ENCODE measurements around the gene FUT3. TPM values are rescaled to one million over a fixed set of nuclear protein-coding genes. Genes with fewer than 3 reads are reported as not detected.
A peak's percentile ranks its signal among the peaks of the same experiment; 100 is the strongest.

The FUT3 gene
- total RNA-seq, 2 donors from 2014 or later = 1.3 TPM; not detected in 1

DNA sequence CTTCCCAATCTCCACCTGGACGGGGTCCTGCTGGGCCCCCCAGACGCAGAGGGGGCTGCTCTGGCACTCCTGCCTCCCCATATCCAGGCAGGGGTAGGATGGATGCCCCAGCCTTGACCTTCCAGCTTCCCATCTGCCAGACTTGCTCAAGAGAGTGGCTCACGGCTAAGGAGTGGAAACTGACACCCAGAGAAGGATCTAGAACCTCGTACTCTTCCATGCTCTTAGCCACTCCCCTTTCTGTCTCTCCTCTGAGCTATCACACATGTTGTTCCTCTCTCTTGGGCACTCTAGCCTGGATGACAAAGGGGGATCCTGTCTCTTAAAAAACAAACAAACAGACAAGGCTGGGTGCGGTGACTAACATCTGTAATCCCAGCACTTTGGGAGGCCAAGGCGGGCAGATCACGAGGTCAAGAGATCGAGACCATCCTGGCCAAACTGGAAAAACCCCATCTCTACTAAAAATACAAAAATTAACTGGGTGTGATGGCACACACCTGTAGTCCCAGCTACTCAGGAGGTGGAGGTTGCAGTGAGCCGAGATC is 31.2 kb upstream of the FUT3 start:
- WGBS, 2 experiments (ENCODE audit: insufficient coverage in 1 of 2, insufficient read length in 1 of 2) = 77 to 91% methylated on average over 4 to 9 of the region's 9 CpGs
- no peak overlapping the region for H3K27ac ChIP-seq (ENCODE audit: low read depth, low read length)
- H3K4me3 ChIP-seq (ENCODE audit: low read length) = no peak overlapping the region
- Mint-ChIP-seq H3K9me3 (no peaks in the 10 kb centered on the region), H3K36me3 (ENCODE audit: low read depth) (no peaks in the 10 kb centered on the region), H3K4me1 (peaks cover 10% of the 10 kb centered on the region), H3K27ac (no peak overlapping the region), H3K4me3 (no peak overlapping the region), H3K27me3 (ENCODE audit: insufficient read depth) (no peaks in the 10 kb centered on the region)
- no peak overlapping the region for H3K9ac ChIP-seq (ENCODE audit: extremely low read depth, low read length, poor library complexity, severe bottlenecking)
- no peaks in the 10 kb centered on the region for H3K27me3 ChIP-seq (ENCODE audit: control insufficient read depth, insufficient read depth, low read length, poor library complexity, severe bottlenecking)
- TF ChIP-seq, protein P1, sequence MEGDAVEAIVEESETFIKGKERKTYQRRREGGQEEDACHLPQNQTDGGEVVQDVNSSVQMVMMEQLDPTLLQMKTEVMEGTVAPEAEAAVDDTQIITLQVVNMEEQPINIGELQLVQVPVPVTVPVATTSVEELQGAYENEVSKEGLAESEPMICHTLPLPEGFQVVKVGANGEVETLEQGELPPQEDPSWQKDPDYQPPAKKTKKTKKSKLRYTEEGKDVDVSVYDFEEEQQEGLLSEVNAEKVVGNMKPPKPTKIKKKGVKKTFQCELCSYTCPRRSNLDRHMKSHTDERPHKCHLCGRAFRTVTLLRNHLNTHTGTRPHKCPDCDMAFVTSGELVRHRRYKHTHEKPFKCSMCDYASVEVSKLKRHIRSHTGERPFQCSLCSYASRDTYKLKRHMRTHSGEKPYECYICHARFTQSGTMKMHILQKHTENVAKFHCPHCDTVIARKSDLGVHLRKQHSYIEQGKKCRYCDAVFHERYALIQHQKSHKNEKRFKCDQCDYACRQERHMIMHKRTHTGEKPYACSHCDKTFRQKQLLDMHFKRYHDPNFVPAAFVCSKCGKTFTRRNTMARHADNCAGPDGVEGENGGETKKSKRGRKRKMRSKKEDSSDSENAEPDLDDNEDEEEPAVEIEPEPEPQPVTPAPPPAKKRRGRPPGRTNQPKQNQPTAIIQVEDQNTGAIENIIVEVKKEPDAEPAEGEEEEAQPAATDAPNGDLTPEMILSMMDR (conservative IDR thresholded peaks at IDR 0.05) = no peak
- H3K9me3 ChIP-seq (ENCODE audit: control insufficient read depth, low read length) = no peaks in the 10 kb centered on the region
- H3K4me1 ChIP-seq (ENCODE audit: control insufficient read depth, insufficient read depth, low read length) = no peaks in the 10 kb centered on the region
- H3K36me3 ChIP-seq (ENCODE audit: control insufficient read depth, insufficient read depth, low read length) = no peaks in the 10 kb centered on the region
- DNase-seq = no peak

DNA sequence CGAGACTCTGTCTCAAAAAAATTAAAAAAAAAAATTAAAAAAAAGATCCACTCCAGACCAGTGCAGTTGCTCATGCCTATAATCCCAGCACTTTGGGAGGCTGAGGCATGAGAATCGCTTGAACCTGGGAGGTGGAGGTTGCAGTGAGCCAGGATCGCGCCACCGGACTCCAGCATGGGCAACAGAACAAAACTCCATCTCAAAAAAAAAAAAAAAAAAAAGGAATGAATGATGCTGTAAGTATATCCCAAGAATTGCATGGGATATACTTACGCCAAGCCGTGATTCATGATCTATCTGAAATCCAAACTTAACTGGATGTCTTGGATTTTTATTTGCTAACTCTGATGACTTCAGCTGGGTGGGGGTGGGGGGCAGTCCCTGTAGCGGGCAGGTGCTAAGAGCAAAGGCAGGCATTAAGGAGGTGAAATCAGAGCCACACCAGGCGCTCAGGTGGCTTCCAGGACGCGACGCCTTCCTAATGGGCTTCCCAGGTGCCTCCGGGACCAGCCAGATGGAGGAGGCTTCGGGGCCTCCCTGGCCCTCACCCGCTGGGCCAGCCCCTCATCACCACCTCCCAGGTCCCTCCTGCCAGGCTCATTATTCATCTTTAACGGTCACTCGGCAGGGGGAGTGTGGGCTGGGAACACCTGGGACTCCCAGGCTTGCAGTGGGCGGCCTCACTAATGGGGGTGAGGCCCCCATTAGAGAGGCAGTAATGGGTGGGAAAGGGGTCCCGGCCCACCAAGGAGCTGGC is 30.5 kb upstream of the FUT3 start:
- TF ChIP-seq, protein P1 (conservative IDR thresholded peaks at IDR 0.05) = no peak
- Mint-ChIP-seq H3K4me3 (no peak overlapping the region), H3K36me3 (ENCODE audit: low read depth) (no peaks in the 10 kb centered on the region), H3K27me3 (ENCODE audit: insufficient read depth) (no peaks in the 10 kb centered on the region), H3K4me1 (peaks cover 10% of the 10 kb centered on the region), H3K27ac (no peak overlapping the region), H3K9me3 (no peaks in the 10 kb centered on the region)
- H3K4me3 ChIP-seq (ENCODE audit: low read length) = no peak overlapping the region
- H3K36me3 ChIP-seq (ENCODE audit: control insufficient read depth, insufficient read depth, low read length) = no peaks in the 10 kb centered on the region
- H3K27me3 ChIP-seq (ENCODE audit: control insufficient read depth, insufficient read depth, low read length, poor library complexity, severe bottlenecking) = no peaks in the 10 kb centered on the region
- no peaks in the 10 kb centered on the region for H3K4me1 ChIP-seq (ENCODE audit: control insufficient read depth, insufficient read depth, low read length)
- H3K27ac ChIP-seq (ENCODE audit: low read depth, low read length) = no peak overlapping the region
- DNase-seq = peak; percentile 63
- WGBS, 2 experiments (ENCODE audit: insufficient coverage in 1 of 2, insufficient read length in 1 of 2) = 82 to 88% methylated on average over 10 to 16 of the region's 19 CpGs
- no peak overlapping the region for H3K9ac ChIP-seq (ENCODE audit: extremely low read depth, low read length, poor library complexity, severe bottlenecking)
- no peaks in the 10 kb centered on the region for H3K9me3 ChIP-seq (ENCODE audit: control insufficient read depth, low read length)

DNA sequence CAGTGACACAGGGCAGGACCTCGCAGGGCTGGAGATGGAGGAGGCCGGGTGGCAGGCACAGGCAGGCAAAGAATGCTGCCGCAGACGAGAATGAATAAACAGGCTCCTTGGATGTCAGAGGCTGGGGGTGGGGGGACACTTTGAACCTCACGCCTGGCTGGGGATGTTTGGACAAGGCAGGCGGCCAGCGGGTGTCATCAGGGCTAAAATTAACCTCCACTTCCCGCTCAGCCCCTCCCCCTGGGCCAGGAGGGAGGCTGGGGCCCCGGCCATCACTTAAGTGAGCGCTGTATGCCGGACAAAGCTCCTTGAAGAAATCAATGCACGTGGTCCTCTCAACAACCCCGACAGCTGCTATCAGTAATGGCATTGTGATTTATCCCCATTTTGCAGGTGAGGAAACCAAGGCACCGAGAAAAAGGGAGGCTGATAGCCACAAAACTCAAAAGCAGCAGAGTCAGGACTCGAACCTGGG is 29.4 kb upstream of the FUT3 start:
- Mint-ChIP-seq H3K4me1 (peaks cover 10% of the 10 kb centered on the region), H3K27ac (no peak overlapping the region), H3K4me3 (no peak overlapping the region), H3K27me3 (ENCODE audit: insufficient read depth) (no peaks in the 10 kb centered on the region), H3K9me3 (no peaks in the 10 kb centered on the region), H3K36me3 (ENCODE audit: low read depth) (no peaks in the 10 kb centered on the region)
- TF ChIP-seq, protein P1 (conservative IDR thresholded peaks at IDR 0.05) = no peak
- no peaks in the 10 kb centered on the region for H3K27me3 ChIP-seq (ENCODE audit: control insufficient read depth, insufficient read depth, low read length, poor library complexity, severe bottlenecking)
- no peak overlapping the region for H3K9ac ChIP-seq (ENCODE audit: extremely low read depth, low read length, poor library complexity, severe bottlenecking)
- H3K36me3 ChIP-seq (ENCODE audit: control insufficient read depth, insufficient read depth, low read length) = no peaks in the 10 kb centered on the region
- H3K9me3 ChIP-seq (ENCODE audit: control insufficient read depth, low read length) = no peaks in the 10 kb centered on the region
- no peak overlapping the region for H3K27ac ChIP-seq (ENCODE audit: low read depth, low read length)
- H3K4me1 ChIP-seq (ENCODE audit: control insufficient read depth, insufficient read depth, low read length) = no peaks in the 10 kb centered on the region
- DNase-seq = peak; percentile 73
- no peak overlapping the region for H3K4me3 ChIP-seq (ENCODE audit: low read length)
- WGBS, 2 experiments (ENCODE audit: insufficient coverage in 1 of 2, insufficient read length in 1 of 2) = 43 to 56% methylated on average over 12 to 15 of the region's 15 CpGs
